ENCODE data around the gene RTN4R. TPM values are rescaled to one million over a fixed set of nuclear protein-coding genes. Genes with fewer than 3 reads are reported as not detected.
"Not testable (repeated sequence)": the region's sequence is repeated elsewhere in the genome, so short reads cannot be mapped to it uniquely, and the experiment has no call there.

RTN4R gene
- total and polyA plus RNA-seq, 8 donors, result 3.7 to 10.9 (median 6.8) TPM

DNA sequence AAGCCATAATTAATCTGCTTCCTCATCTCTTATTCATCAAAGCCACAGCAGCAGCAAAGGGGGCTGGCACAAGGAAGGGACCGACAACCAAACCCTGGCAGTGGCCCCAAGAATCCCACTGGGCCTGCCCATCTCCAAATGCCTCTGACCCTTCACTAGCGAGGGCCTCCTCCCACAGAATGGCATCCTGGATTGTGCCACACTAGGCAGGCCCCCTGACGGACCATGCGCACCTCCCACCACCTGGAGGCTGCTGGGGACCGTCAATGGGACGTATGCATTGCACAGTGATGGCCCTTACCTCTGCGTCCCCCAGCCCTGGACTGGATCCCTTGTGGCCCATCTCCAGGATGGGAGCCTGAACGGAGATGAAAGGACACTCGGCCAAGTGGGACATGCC, 4.1 kb upstream of the RTN4R start:
- ATAC-seq (no peak), DNase-seq (no peak)
- Histone ChIP-seq H3K4me3 (no peak overlapping the region), H3K27ac (no peak overlapping the region), H3K36me3 (no peaks in the 10 kb centered on the region), H3K4me1 (peaks cover 0 to 10% of the 10 kb centered on the region in 2 donors), H3K27me3 (peaks cover 0 to 7% of the 10 kb centered on the region in 2 donors), H3K9me3 (no peaks in the 10 kb centered on the region)
- TF ChIP-seq, protein P1, sequence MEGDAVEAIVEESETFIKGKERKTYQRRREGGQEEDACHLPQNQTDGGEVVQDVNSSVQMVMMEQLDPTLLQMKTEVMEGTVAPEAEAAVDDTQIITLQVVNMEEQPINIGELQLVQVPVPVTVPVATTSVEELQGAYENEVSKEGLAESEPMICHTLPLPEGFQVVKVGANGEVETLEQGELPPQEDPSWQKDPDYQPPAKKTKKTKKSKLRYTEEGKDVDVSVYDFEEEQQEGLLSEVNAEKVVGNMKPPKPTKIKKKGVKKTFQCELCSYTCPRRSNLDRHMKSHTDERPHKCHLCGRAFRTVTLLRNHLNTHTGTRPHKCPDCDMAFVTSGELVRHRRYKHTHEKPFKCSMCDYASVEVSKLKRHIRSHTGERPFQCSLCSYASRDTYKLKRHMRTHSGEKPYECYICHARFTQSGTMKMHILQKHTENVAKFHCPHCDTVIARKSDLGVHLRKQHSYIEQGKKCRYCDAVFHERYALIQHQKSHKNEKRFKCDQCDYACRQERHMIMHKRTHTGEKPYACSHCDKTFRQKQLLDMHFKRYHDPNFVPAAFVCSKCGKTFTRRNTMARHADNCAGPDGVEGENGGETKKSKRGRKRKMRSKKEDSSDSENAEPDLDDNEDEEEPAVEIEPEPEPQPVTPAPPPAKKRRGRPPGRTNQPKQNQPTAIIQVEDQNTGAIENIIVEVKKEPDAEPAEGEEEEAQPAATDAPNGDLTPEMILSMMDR (IDR thresholded peaks at IDR 0.05), result no peak
- intact Hi-C loops (cut with DNase I), result no loop called here

DNA sequence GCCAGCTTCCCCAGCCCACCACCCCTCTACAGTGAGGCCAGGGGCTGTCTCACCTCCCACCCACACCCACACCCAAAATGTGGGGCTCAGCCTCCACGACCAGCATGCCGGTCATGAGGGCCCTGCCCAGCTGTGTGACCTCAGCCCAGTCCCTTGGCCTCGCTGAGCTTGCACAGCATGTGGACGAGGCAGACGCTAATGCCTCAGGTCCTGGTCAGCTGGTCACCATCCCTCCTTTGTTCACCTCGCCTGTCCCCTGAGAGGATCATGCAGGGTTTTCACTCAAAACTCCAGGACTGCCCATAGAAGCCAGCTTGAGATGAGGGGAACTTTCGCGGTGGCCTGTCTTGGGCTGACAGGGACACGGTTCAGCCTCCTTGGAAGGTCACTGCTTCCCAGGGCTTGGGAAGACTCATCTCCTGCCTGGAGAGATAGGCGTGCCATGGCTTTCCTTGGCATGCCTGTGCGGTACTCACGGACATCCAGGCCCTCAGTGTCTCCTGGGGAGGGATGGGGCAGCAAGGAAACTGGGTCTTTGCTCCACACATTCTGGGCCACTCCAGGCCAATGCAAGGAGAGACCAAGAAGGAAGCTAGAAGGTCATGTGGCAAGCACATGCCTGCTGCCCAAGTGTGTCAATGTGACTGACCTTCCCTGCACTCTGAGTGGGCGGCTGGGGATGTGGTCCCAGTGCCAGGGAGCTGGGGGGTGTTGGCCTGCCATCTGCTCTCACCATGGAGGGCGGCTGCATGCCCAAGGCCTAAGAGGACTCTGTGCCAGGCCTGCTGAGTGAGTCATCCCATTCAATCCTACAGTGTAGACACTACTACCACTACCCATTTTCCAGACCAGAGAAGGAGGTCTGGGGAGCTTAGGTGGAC, 3.2 kb upstream of the RTN4R start:
- H3K36me3 ChIP-seq, result no peaks in the 10 kb centered on the region
- H3K27me3 ChIP-seq, result peaks cover 0 to 12% of the 10 kb centered on the region in 2 donors
- no peaks in the 10 kb centered on the region for H3K9me3 ChIP-seq
- peak in 2 of 4 donors; percentile 33 to 62 for DNase-seq
- ATAC-seq, result peak; percentile 9
- TF ChIP-seq, protein P1 (IDR thresholded peaks at IDR 0.05), result no peak
- H3K4me1 ChIP-seq, result peaks cover 0 to 13% of the 10 kb centered on the region in 2 donors
- intact Hi-C loops (cut with DNase I), result no loop called here
- H3K27ac ChIP-seq, result no peak overlapping the region
- H3K4me3 ChIP-seq, result no peak overlapping the region

DNA sequence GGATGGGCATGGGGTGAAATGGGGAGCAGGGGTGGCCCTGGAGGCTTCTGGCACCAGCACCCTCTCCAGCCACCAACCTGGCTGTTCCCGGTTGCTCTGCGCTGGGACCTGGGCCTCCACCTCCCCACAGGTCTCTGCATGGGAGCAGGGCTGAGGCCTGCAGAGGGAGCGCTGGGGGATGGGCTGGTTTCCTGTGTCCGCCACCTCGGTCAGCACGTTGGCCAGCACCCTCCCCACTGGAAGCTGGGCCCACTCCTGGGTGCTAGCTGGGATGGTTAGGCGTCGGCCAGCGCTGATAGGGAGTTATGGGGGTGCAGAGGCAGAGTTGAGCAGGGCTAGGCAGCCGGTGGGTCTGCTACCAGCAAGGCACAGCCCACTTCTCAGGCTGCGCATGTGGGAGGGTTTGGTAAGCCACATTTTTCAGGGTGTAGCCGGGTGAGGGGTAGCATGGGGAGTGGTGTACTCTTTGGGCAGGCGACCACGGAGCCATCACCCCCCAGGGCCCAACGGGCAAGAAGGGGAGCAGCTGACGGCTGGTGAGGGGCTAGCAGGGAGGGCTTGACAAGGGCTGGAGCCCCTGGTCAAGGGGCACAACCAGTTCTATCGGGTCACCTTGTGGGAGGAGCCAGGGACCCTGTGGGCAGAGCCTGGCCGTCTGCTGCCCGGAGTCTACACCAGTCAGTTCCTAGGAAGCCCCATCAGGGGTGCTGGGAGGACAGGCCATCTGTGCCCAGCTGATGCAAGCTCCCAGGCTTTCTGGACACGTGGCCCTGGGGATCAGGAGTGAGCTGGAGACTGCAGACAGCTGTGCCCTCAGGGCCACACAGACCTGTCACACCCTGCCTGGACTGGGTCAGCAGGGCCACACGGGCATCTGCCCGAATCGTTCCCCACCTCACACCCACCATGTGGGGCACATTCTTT, 2.3 kb upstream of the RTN4R start:
- H3K9me3 ChIP-seq; intact Hi-C loops (cut with DNase I); H3K36me3 ChIP-seq; ATAC-seq; H3K4me3 ChIP-seq; DNase-seq; H3K27ac ChIP-seq: not testable (repeated sequence)
- Histone ChIP-seq H3K4me1 (peaks cover 0 to 13% of the 10 kb centered on the region in 2 donors), H3K27me3 (peaks cover 0 to 12% of the 10 kb centered on the region in 2 donors)

DNA sequence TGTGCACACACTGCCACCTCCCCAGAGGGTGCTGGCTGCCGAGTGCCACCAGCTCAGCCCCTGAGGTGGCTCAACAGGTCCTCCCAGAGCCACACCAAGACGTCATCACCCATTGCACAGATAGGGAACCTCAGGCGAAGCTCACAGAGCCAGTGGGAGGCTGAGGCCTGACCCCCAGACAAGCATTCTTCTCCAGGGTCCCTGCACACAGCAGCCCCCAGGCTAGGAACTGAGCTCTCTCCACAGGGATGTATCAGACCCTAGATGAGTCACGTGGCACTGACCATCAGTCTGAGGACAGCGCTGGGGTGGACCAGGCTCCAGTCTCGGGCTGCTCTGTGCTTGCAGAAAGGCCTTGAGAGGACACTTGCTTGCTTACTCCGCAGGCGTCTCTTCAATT, 1.6 kb upstream of the RTN4R start:
- not testable (repeated sequence) for H3K27ac ChIP-seq, H3K9me3 ChIP-seq, DNase-seq, H3K4me3 ChIP-seq, H3K36me3 ChIP-seq, ATAC-seq
- Histone ChIP-seq H3K4me1 (peaks cover 0 to 13% of the 10 kb centered on the region in 2 donors), H3K27me3 (peaks cover 0 to 12% of the 10 kb centered on the region in 2 donors)
- intact Hi-C loops (cut with DNase I), result loop anchor here in 1 of 2 donors (5.0 kb wide), 1 partner anchor 112 kb away; no protein-coding TSS in a partner anchor

DNA sequence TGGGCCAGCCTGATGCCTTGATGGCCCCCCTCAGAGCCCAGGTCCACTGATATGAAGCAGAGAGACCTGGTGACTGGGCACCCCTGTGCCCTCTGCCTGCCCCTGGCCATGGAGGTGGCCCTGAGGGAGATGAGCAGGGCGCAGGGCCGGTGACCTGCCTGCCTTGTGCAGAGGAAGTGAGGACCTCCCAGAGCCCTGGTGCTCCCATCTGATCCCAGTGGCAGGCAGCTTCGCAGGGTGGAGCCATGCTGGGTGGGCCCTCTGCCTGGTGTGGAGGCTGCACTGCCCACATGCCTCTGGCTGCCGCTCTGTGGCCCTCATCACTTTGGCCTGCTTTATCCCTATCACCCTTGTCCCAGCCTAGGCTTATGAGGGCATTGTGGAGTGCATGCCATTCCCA, 1.1 kb upstream of the RTN4R start:
- DNase-seq, H3K4me3 ChIP-seq, H3K9me3 ChIP-seq, H3K27ac ChIP-seq, ATAC-seq, H3K36me3 ChIP-seq: not testable (repeated sequence)
- intact Hi-C loops (cut with DNase I), result loop anchor here in 1 of 2 donors (5.0 kb wide), 1 partner anchor 112 kb away; no protein-coding TSS in a partner anchor
- Histone ChIP-seq H3K27me3 (peaks cover 0 to 12% of the 10 kb centered on the region in 2 donors), H3K4me1 (peaks cover 0 to 13% of the 10 kb centered on the region in 2 donors)

DNA sequence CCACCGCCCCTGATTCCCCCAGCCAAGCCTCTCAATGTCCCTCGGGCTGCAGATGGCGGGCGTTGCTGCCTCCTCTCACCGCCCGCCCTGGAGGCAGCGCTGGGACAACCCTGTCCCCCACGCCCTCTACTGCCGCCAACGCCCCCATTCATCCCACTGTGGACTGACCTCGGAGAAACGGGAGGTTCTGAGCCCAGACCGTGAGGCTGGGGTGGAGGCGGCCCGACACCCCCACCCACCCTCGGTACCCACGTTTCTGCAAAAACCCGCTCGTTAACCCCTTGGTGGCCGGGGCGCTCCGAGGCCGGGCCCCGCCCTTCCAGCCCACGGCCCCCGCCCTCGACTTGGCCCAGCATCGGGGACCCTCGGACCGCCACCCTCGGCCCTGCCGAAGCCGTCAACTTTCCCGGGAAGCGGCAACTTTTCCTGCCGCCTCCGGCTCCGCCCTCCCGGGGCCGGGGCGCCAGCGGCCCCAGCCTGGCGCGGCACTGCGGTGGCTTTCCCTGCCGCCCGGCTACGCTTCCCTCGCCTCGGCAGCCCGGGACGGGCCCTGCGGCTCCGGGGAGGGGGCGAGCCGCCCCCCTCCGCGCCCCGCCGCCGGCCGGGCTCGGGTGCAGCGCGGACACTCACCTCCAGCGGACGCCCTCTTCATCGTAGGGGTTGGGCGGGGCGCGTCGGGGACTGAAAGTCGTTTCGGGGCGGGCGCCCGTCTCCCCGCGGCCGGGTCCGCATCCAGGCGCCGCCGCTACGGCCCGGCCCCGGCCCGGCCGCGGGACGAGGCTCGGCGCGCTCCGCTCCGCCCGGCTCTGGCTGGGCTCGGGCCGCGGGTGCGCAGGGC, 458 bp downstream of the RTN4R start:
- no peak for DNase-seq
- no peaks in the 10 kb centered on the region for H3K36me3 ChIP-seq
- intact Hi-C loops (cut with DNase I), result loop anchor here in 1 of 2 donors (5.0 kb wide), 1 partner anchor 110 kb away; no protein-coding TSS in a partner anchor
- peaks cover 0 to 13% of the 10 kb centered on the region in 2 donors for H3K4me1 ChIP-seq
- H3K9me3 ChIP-seq, result no peaks in the 10 kb centered on the region
- H3K27ac ChIP-seq, result no peak overlapping the region
- TF ChIP-seq, protein P1 (IDR thresholded peaks at IDR 0.05), result no peak
- peak overlapping the region; percentile 41 to 48 for H3K4me3 ChIP-seq
- ATAC-seq, result peak; percentile 30
- H3K27me3 ChIP-seq, result peaks cover 0 to 12% of the 10 kb centered on the region in 2 donors

DNA sequence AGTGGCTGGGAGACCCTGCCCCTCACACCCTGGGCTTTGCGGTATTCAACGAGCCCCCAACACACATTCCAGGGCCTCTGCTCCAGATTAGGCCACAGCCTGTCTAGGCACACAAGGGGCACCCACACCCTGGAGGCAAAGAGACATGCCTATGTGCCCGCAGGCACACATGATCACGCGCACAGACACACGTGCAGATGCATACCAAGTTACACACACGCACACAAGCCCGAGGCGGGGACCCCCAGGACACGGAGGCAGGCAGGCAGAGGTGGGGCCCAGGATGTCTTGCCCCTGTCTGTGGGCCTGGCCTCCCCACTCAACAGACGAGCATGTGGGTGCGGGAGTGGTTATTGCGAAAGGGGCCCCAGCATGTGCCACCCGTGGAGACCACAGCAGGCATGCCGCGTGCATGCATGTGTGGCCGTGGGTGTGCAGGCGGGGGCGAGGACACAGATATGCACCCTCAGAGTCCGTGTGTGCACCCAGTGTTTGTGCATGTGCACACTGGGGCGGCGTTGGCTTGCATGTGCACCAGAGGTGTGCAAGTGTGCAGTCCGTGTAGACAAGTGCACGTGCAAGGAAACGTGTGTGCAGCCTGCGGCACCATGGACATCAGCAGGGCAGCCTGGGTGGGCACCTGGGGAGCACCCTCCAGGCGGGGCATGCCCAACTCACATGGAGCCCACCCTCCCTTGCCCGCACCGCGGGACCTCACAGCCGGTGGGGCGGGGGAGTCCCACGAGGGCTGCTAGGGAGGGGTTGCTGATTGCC, 1.3 kb downstream of the RTN4R start:
- not testable (repeated sequence) for H3K36me3 ChIP-seq, ATAC-seq, H3K9me3 ChIP-seq, H3K27ac ChIP-seq, DNase-seq
- Histone ChIP-seq H3K27me3 (peaks cover 0 to 12% of the 10 kb centered on the region in 2 donors), H3K4me1 (peaks cover 0 to 13% of the 10 kb centered on the region in 2 donors), H3K4me3 (peak overlapping the region; percentile 41 to 48)
- intact Hi-C loops (cut with DNase I), result loop anchor here in 1 of 2 donors (5.0 kb wide), 1 partner anchor 110 kb away; no protein-coding TSS in a partner anchor

Data from left lung (tissue), 10 donors.